ENCODE measurements around the gene CCDC92.

Gene CCDC92

DNA sequence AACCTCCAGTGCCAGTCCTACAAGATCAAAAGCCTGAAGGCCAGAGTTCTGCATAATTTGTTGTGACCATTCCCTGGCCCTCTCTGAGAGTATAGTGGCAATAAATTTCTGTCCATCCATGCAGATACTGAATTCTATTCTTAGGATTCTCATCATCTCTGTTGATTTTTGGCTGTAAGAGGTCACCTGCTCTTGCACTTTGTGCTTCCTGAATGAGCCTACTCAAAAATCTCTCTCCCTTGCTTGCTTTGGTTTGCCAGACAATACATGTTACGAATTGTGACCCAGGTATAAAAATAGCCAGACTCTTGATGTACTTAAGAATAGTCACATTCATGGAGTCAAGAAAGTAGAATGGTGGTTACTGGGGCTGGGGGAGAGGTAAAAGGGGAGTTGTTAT lies 17.1 kb upstream of the CCDC92 start:
- Histone ChIP-seq H2AFZ (ENCODE audit: low read depth, low read length, severe bottlenecking) (no peak overlapping the region), H3K27me3 (ENCODE audit: low read length) (no peaks in the 10 kb centered on the region), H3K9ac (ENCODE audit: low read length) (no peak overlapping the region), H3K36me3 (ENCODE audit: low read length) (peaks cover 3% of the 10 kb centered on the region; the same call in 1 of the 2 replicates), H3K9me2 (replicated peaks; ENCODE audit: insufficient read depth, low read length) (no peaks in the 10 kb centered on the region), H3K4me2 (ENCODE audit: low read depth, low read length, poor library complexity, severe bottlenecking) (no peak overlapping the region), H3K9me3 (ENCODE audit: insufficient read depth, low read length) (no peaks in the 10 kb centered on the region), H3F3A (ENCODE audit: insufficient read depth) (no peaks in the 10 kb centered on the region), H3K27ac (ENCODE audit: low read depth, low read length) (no peak overlapping the region), H3K4me3 (ENCODE audit: insufficient read depth, low read length, poor library complexity, severe bottlenecking) (no peak overlapping the region), H4K20me1 (ENCODE audit: low read depth, low read length) (no peaks in the 10 kb centered on the region), H3K79me2 (ENCODE audit: insufficient read depth, low read length) (no peaks in the 10 kb centered on the region)
- TF ChIP-seq, protein P1, sequence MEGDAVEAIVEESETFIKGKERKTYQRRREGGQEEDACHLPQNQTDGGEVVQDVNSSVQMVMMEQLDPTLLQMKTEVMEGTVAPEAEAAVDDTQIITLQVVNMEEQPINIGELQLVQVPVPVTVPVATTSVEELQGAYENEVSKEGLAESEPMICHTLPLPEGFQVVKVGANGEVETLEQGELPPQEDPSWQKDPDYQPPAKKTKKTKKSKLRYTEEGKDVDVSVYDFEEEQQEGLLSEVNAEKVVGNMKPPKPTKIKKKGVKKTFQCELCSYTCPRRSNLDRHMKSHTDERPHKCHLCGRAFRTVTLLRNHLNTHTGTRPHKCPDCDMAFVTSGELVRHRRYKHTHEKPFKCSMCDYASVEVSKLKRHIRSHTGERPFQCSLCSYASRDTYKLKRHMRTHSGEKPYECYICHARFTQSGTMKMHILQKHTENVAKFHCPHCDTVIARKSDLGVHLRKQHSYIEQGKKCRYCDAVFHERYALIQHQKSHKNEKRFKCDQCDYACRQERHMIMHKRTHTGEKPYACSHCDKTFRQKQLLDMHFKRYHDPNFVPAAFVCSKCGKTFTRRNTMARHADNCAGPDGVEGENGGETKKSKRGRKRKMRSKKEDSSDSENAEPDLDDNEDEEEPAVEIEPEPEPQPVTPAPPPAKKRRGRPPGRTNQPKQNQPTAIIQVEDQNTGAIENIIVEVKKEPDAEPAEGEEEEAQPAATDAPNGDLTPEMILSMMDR (IDR thresholded peaks at IDR 0.05; ENCODE audit: insufficient read depth, low read length, poor library complexity, severe bottlenecking): no peak
- no peak for TF ChIP-seq EZH2phosphoT487 (conservative IDR thresholded peaks at IDR 0.05; ENCODE audit: low read length)

GRCh38 chr12:123989168-123989567 lies 16.5 kb upstream of the CCDC92 start:
- H3K27ac ChIP-seq (ENCODE audit: low read depth, low read length): no peak overlapping the region
- H3K27me3 ChIP-seq (ENCODE audit: low read length): no peaks in the 10 kb centered on the region
- TF ChIP-seq EZH2phosphoT487 (conservative IDR thresholded peaks at IDR 0.05; ENCODE audit: low read length): no peak
- peaks cover 1% of the 10 kb centered on the region; the same call in 1 of the 2 replicates for H3K79me2 ChIP-seq (ENCODE audit: insufficient read depth, low read length)
- H4K20me1 ChIP-seq (ENCODE audit: low read depth, low read length): no peaks in the 10 kb centered on the region
- no peak overlapping the region for H3K4me3 ChIP-seq (ENCODE audit: insufficient read depth, low read length, poor library complexity, severe bottlenecking)
- no peak overlapping the region for H2AFZ ChIP-seq (ENCODE audit: low read depth, low read length, severe bottlenecking)
- no peak overlapping the region for H3K9ac ChIP-seq (ENCODE audit: low read length)
- no peaks in the 10 kb centered on the region for H3K9me3 ChIP-seq (ENCODE audit: insufficient read depth, low read length)
- H3K36me3 ChIP-seq (ENCODE audit: low read length): peaks cover 3% of the 10 kb centered on the region; the same call in 1 of the 2 replicates
- no peaks in the 10 kb centered on the region for H3F3A ChIP-seq (ENCODE audit: insufficient read depth)
- H3K9me2 ChIP-seq (replicated peaks; ENCODE audit: insufficient read depth, low read length): no peaks in the 10 kb centered on the region
- H3K4me2 ChIP-seq (ENCODE audit: low read depth, low read length, poor library complexity, severe bottlenecking): no peak overlapping the region

GRCh38 chr12:123987022-123987421 lies 14.4 kb upstream of the CCDC92 start:
- Histone ChIP-seq H3K27me3 (ENCODE audit: low read length) (no peaks in the 10 kb centered on the region), H3K27ac (ENCODE audit: low read depth, low read length) (no peak overlapping the region), H3K79me2 (ENCODE audit: insufficient read depth, low read length) (peaks cover 3% of the 10 kb centered on the region; the same call in 1 of the 2 replicates), H2AFZ (ENCODE audit: low read depth, low read length, severe bottlenecking) (no peak overlapping the region), H3K9me2 (replicated peaks; ENCODE audit: insufficient read depth, low read length) (no peaks in the 10 kb centered on the region), H3K9ac (ENCODE audit: low read length) (no peak overlapping the region), H3K4me2 (ENCODE audit: low read depth, low read length, poor library complexity, severe bottlenecking) (no peak overlapping the region), H3K4me3 (ENCODE audit: insufficient read depth, low read length, poor library complexity, severe bottlenecking) (no peak overlapping the region), H3F3A (ENCODE audit: insufficient read depth) (no peaks in the 10 kb centered on the region), H3K36me3 (ENCODE audit: low read length) (peaks cover 3% of the 10 kb centered on the region; the same call in 1 of the 2 replicates), H3K9me3 (ENCODE audit: insufficient read depth, low read length) (no peaks in the 10 kb centered on the region), H4K20me1 (ENCODE audit: low read depth, low read length) (0 out of 2 replicates have a peak, but pooled peaks cover 4% of the 10 kb centered on the region)
- TF ChIP-seq EZH2phosphoT487 (conservative IDR thresholded peaks at IDR 0.05; ENCODE audit: low read length): no peak

DNA sequence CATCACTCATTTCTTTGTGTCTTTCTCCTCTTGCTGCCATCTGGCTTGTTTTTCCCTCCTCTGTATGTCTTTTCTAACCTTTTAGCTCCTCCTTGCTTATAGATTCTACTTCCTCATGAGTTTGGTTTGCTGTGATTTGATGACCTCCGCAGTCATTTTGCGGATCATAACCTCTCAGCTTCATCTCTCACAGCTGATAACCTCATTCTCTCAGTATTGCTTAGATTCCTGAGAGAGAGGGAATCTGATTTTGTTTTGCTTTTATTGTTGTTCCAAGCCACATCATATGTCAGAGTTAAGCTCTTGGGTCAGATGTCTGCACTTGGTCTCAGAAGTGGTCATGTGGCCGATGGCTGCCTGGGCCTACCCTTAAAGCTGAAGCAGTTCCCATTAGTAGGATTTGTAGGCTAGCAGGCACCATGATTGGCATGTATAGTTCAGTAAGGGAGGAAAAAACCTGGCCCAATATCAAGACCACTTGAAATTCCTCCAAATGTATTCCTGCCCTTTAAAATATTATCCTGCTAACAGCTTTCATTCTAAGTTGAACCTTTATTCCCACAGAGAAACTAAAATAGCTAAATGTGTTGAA lies 13.8 kb upstream of the CCDC92 start:
- Histone ChIP-seq H3K27me3 (ENCODE audit: low read length) (no peaks in the 10 kb centered on the region), H3K9me2 (replicated peaks; ENCODE audit: insufficient read depth, low read length) (no peaks in the 10 kb centered on the region), H3K9me3 (ENCODE audit: insufficient read depth, low read length) (no peaks in the 10 kb centered on the region), H2AFZ (ENCODE audit: low read depth, low read length, severe bottlenecking) (no peak overlapping the region), H3K9ac (ENCODE audit: low read length) (no peak overlapping the region), H3K4me2 (ENCODE audit: low read depth, low read length, poor library complexity, severe bottlenecking) (no peak overlapping the region), H3F3A (ENCODE audit: insufficient read depth) (no peaks in the 10 kb centered on the region), H3K79me2 (ENCODE audit: insufficient read depth, low read length) (peaks cover 4% of the 10 kb centered on the region; the same call in 1 of the 2 replicates), H3K4me3 (ENCODE audit: insufficient read depth, low read length, poor library complexity, severe bottlenecking) (no peak overlapping the region), H3K27ac (ENCODE audit: low read depth, low read length) (no peak overlapping the region), H4K20me1 (ENCODE audit: low read depth, low read length) (0 out of 2 replicates have a peak, but pooled peaks cover 4% of the 10 kb centered on the region), H3K36me3 (ENCODE audit: low read length) (peaks cover 3% of the 10 kb centered on the region; the same call in 1 of the 2 replicates)
- no peak for TF ChIP-seq EZH2phosphoT487 (conservative IDR thresholded peaks at IDR 0.05; ENCODE audit: low read length)
- TF ChIP-seq, protein P1 (IDR thresholded peaks at IDR 0.05; ENCODE audit: insufficient read depth, low read length, poor library complexity, severe bottlenecking): no peak
